Measurements from ENCODE around the gene TGDS.

Gene TGDS

DNA sequence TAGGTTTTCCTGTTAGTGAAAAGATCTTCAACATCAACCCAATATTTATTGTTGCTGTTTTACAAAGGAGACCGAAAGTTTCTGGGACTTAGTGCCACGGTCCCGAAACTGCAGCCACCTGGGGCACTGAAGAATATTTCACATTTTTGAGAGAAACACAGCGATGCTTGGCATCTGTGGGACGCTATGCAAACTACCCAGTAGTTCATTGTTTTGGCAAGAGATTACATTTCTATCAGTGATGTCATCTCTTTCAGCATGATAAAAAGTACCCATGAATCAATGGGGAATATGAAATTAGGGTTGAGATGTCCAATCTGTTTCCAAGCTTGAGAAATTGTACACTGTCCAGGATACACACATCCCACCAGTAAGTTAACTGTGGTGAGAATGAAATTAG is 43.9 kb downstream of the TGDS start:
- DNase-seq (ENCODE audit: extremely low spot score): no peak
- CTCF ChIA-PET: interaction anchor here (0.9 to 1.1 kb wide), 2 partner anchors 14 to 52 kb away, joined by 3 read pairs; no protein-coding TSS in a partner anchor
- TF ChIP-seq, protein P1, sequence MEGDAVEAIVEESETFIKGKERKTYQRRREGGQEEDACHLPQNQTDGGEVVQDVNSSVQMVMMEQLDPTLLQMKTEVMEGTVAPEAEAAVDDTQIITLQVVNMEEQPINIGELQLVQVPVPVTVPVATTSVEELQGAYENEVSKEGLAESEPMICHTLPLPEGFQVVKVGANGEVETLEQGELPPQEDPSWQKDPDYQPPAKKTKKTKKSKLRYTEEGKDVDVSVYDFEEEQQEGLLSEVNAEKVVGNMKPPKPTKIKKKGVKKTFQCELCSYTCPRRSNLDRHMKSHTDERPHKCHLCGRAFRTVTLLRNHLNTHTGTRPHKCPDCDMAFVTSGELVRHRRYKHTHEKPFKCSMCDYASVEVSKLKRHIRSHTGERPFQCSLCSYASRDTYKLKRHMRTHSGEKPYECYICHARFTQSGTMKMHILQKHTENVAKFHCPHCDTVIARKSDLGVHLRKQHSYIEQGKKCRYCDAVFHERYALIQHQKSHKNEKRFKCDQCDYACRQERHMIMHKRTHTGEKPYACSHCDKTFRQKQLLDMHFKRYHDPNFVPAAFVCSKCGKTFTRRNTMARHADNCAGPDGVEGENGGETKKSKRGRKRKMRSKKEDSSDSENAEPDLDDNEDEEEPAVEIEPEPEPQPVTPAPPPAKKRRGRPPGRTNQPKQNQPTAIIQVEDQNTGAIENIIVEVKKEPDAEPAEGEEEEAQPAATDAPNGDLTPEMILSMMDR (IDR thresholded peaks at IDR 0.05; ENCODE audit: control extremely low read depth, extremely low read depth, low read depth, missing control alignments): no peak
- POLR2A ChIA-PET: no interaction called here

DNA sequence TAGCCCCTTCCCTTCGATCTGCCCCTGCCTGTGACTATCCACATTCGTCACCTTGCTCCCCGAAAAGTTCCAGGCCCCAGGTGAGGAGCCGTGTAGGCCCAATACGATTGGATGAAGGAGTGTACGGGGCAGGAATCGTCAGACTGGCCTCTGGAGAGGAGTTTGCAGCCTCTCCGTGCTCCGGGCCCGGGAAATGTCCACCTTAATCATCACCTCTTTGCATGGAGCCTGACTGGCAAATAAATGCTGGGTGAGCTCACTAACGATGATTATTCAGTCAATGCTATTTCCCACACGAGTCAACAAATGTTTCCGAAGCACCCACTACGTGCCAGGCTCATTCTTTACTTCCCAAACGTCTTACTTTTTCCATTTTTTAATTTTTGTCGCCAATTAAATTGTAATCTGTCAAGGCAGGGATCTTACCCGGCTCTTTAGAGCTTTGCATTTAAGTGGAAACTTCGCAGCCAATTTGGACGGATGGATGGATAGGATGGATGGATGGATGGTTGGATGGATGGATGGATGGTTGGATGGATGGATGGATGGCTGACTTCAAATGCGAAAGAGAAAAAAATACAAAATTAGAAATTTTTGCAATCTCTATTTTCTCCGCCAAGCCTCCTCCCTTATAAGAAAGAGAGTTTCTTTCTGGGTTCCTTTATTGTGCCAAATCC is 45.8 kb downstream of the TGDS start:
- ChIA-PET CTCF (interaction anchor here (0.8 to 2.4 kb wide), 13 partner anchors 10 to 70 kb away, joined by 3 to 8 read pairs (median 4); partner anchors contain the start of gene TGDS), POLR2A (interaction anchor here (1.3 kb wide), 1 partner anchor 16 kb away, joined by 3 read pairs; no protein-coding TSS in a partner anchor)
- no peak for DNase-seq (ENCODE audit: extremely low spot score)
- TF ChIP-seq, protein P1 (IDR thresholded peaks at IDR 0.05; ENCODE audit: control extremely low read depth, extremely low read depth, low read depth, missing control alignments): no peak

DNA sequence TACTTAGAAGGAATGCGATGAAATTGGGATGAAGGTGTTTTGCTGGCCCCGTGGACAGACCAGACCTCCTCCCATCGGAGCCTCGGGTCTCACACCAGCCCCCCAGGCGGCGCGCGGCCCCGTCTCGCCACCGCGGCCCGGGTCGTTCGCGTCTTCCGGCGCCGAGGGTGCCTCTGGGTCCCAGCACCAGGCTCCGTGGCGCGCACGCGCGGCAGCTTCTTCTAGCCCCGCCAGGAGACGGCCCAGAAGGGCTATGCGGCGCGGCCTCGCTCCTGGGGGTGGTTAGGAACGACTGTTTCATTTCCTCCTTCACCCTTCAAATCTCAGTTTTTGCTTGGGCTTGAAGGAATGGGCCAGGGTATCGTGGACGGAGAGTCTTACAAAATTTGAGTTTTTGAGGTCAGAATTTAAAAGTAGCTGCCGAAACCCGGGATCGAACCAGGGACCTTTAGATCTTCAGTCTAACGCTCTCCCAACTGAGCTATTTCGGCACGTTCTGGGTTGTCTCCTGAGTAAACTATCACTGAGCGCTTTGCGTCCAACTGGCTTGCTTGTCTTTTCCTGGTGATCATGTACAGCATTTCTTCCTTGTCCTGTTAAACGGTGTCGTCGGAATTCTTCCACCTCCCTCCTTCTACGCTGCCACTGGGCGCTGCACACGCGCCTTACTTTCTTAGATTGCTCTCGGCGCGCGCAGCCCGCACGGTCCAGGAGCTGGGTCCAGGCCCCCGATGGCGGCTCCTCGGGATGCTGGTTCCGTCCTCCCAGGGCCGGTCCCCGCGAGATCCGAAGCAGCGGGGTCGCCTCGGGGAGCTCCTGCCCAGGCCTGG is 46.5 kb downstream of the TGDS start:
- peak; percentile 91 for DNase-seq (ENCODE audit: extremely low spot score)
- ChIA-PET CTCF (interaction anchor here (0.8 to 2.4 kb wide), 13 partner anchors 11 to 82 kb away, joined by 3 to 8 read pairs (median 4); partner anchors contain the start of gene TGDS), POLR2A (interaction anchor here (0.9 to 1.3 kb wide), 2 partner anchors 13 to 16 kb away, joined by 3 to 9 read pairs; no protein-coding TSS in a partner anchor)
- TF ChIP-seq, protein P1 (IDR thresholded peaks at IDR 0.05; ENCODE audit: control extremely low read depth, extremely low read depth, low read depth, missing control alignments): no peak

DNA sequence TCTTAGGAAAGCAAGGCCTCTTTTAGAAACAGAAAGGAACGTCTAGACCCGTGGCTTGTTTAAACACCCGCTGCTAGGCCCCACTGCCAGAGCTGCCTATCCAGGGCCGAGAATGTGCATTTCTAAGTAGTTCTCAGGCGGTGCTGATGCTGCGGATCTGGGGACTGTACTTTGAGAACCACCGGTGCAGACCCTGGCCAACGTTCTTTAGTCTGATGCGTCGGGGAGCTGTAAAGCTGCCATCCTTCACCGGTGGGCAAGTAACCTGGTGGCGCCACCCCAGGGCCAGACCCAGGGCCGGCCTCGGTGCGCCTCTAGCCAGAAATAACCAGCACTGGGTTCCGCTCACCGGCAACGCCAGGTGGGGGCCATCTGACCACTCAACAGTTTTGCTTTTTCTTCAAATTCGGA is 47.1 kb downstream of the TGDS start:
- peak; percentile 50 for DNase-seq (ENCODE audit: extremely low spot score)
- ChIA-PET CTCF (interaction anchor here (1.1 to 2.4 kb wide), 6 partner anchors 11 to 81 kb away, joined by 3 to 7 read pairs (median 4); no protein-coding TSS in a partner anchor), POLR2A (interaction anchor here (0.9 kb wide), 1 partner anchor 14 kb away, joined by 9 read pairs; no protein-coding TSS in a partner anchor)
- TF ChIP-seq, protein P1 (IDR thresholded peaks at IDR 0.05; ENCODE audit: control extremely low read depth, extremely low read depth, low read depth, missing control alignments): no peak

DNA sequence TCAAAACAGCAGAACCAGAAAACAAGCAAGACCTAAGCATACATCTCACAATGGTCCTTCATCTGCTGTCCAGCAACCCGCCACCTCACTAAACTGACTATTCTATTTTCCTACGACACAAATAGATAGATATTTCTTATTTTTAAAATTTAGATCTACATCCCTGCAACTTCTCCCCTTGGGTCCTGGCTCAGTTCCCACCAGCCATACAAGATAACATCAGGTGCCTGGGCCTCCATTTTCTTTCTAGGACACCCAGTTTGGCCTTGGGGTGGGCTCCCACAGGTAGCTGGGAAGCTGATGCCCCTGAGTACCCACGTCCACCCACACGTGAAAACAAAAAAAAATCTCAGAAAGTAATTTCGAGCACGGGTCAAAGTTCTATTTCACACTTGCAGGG is 47.6 kb downstream of the TGDS start:
- ChIA-PET CTCF (interaction anchor here (1.2 to 2.4 kb wide), 4 partner anchors 19 to 81 kb away, joined by 3 to 7 read pairs (median 4); no protein-coding TSS in a partner anchor), POLR2A (interaction anchor here (0.9 kb wide), 1 partner anchor 14 kb away, joined by 9 read pairs; no protein-coding TSS in a partner anchor)
- DNase-seq (ENCODE audit: extremely low spot score): peak; percentile 9
- TF ChIP-seq, protein P1 (IDR thresholded peaks at IDR 0.05; ENCODE audit: control extremely low read depth, extremely low read depth, low read depth, missing control alignments): no peak
